Ovary (tissue), 3 donors: Measurements from ENCODE around the gene MED13.

Source experiments
- CTCF ChIP-seq, 3 donors: fragments of 450-650 bp in 2 of 3; fragments of 200-600 bp in 1 of 3; IDR thresholded peaks; one replicate each; pipeline versions ENCODE4 v1.5.1 to v1.8.0; 2016 to 2022; ENCODE audit warnings: antibody characterized with exemption in 3 of 3, mild to moderate bottlenecking in 1 of 3
- EP300 ChIP-seq: sonication (generic); formaldehyde crosslinking; IDR thresholded peaks from one replicate; pipeline ENCODE4 v1.6.1; 2017; ENCODE audit warnings: antibody characterized with exemption
- POLR2A ChIP-seq: fragments of 450-650 bp; IDR thresholded peaks from one replicate; pipeline ENCODE4 v1.6.1; 2017; ENCODE audit warnings: antibody characterized with exemption, mild to moderate bottlenecking, moderate library complexity
- donor health status: DM: no; HTN: no; CAD: no.

- TF ChIP-seq POLR2A (no peak), CTCF (IDR thresholded peaks at IDR 0.05) (no peak), EP300 (no peak)
Measured at GRCh38 chr17:62110923-62111484, 45.9 kb upstream of the MED13 start.
